B cell (primary cell): ENCODE results near the gene SCARB1.

Experiments
- EZH2 ChIP-seq: IDR thresholded peaks from 2 replicates; pipeline ENCODE4 v1.6.1; 2012; ENCODE audit warnings: borderline replicate concordance, low read depth, mild to moderate bottlenecking, moderate library complexity, low read length; ENCODE audit not compliant: insufficient read depth, poor library complexity, severe bottlenecking
- TF ChIP-seq, protein P1 (sequence below): fragments of 200-600 bp; IDR thresholded peaks from one replicate; pipeline ENCODE4 v1.8.0; 2022; ENCODE audit warnings: antibody characterized with exemption, mild to moderate bottlenecking

DNA sequence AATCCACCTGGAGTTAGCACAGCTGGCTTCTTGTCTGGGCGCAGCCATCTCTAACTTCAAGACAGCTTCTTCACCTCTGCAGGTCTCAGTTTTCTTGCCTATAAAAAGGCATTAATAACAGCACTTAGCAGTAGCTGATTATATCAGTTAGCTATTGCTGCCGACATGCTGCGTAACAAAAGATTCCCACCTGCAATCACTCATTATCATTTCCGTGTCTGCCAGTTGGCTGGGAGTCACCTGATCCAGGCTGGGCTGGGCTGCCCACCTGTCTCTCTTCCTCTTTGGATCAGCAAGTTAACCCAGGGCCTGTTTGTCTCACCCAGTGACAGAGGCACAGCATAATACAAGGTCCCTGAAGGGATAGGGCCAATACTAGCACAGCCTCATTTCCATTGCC lies 109.7 kb downstream of the SCARB1 start:
- TF ChIP-seq, protein P1, sequence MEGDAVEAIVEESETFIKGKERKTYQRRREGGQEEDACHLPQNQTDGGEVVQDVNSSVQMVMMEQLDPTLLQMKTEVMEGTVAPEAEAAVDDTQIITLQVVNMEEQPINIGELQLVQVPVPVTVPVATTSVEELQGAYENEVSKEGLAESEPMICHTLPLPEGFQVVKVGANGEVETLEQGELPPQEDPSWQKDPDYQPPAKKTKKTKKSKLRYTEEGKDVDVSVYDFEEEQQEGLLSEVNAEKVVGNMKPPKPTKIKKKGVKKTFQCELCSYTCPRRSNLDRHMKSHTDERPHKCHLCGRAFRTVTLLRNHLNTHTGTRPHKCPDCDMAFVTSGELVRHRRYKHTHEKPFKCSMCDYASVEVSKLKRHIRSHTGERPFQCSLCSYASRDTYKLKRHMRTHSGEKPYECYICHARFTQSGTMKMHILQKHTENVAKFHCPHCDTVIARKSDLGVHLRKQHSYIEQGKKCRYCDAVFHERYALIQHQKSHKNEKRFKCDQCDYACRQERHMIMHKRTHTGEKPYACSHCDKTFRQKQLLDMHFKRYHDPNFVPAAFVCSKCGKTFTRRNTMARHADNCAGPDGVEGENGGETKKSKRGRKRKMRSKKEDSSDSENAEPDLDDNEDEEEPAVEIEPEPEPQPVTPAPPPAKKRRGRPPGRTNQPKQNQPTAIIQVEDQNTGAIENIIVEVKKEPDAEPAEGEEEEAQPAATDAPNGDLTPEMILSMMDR = no peak
- no peak for TF ChIP-seq EZH2
